ENCODE data around the gene EIF3L.

The EIF3L gene

GRCh38 chr22:37817705-37818408, 31.4 kb upstream of the EIF3L start:
- DNase-seq: peak; percentile 85

- peak; percentile 43 for DNase-seq
These were observed 30.7 kb upstream of the EIF3L start for GRCh38 chr22:37818409-37819104.

GRCh38 chr22:37819105-37819433, 30.1 kb upstream of the EIF3L start:
- DNase-seq: no peak

GRCh38 chr22:37820350-37820749, 28.9 kb upstream of the EIF3L start:
- DNase-seq: no peak

DNA sequence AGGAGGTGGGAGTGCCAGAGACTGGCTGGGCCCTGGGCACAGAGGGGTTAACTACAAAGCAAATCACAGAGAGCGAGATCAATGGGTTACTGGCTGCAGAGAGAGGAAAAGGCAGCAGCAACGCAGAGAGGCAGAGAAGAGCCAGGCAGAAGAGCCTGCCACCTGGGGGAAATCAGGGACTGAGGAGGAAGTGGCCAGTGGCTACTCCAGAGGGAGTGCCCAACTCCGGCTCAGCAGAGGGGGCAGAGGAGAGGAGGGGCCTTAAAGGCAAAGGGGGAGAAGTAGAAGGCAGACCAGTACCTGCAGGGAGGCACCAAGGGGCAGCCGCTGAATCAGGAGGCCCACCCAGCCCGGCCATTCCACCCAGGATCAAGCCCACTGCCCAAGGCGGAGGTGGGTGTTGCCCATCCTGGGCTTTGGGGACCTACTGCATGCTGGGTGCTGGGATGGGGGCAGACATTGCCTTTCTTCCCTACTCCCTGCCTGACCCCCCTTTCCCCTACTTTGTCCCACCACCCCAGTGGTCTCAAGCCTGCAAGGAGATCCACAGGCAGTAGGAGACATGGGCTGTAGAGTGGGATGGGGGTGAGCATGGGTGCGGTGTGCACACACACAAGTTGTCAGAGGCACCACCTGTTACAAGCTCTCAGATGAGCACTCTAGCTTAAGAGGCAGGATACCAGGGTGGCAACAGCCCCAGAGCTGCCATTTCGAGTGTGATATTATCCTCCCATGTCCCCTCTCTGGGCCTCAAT, 27.0 kb upstream of the EIF3L start:
- DNase-seq: no peak

GRCh38 chr22:37823134-37823985, 25.9 kb upstream of the EIF3L start, which contains the start of gene GALR3:
Gene GALR3, plus strand, starts transcription at chr22:37823382. Its CDS starts 25 bp downstream, at chr22:37823407.
- DNase-seq: no peak

- no peak for DNase-seq
These were observed 24.3 kb upstream of the EIF3L start for GRCh38 chr22:37824674-37825641.

DNA sequence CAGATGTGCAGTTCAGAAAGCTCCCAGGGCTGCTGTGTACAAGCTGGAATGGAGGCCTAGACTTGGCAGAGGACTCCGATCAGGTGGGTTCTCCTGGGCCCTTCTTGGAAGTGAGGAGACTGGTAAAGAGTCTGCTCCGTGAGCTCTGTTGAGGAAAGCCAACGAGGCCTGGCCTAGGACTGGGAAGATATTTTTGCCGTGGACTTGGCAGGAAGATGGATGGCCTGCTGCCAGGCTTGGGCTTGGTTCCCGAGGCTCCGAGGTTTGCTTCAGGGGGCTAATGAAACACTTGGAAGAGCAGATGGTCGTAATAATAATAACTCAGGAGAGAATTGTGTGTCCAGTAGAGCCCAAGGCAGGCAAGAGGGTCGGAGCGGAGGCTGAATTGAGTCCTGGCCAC, 22.2 kb upstream of the EIF3L start:
- no peak for DNase-seq

DNA sequence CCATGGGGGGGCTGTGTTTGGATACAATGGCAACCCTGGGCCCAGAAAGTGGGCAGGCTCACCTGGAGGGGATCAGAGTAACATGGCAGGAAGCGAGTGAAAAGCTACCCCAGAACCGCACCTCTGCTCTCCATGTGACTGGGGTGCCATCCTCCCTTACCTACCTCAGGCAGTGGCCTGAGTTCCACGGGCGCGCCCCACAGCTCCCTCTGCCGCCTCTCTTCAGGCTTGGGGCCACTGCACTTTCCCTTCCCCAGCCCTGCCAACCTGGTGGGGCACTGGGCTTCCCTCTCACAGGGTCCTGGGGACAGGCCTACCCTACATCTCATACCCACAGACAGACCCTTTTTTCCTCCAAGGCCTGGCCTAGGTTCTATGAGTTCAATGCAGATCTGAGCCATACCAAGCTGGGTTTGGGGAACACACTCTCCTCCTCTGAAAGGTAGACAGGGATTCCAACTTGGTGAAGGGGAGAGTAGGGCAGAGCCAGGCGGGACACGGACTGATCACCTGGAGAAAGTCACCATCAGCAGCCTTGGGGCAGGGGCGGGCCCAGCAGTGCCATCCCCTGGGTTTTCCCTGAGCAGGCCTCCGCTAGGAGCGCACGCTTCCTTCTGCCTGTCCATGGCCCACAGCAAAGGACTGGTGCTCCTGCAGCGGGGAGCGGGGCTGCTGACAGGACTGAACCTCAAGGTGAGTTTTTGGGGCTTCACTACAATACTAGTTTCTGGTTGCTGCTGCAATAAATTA, 19.0 kb upstream of the EIF3L start:
- no peak for DNase-seq

DNA sequence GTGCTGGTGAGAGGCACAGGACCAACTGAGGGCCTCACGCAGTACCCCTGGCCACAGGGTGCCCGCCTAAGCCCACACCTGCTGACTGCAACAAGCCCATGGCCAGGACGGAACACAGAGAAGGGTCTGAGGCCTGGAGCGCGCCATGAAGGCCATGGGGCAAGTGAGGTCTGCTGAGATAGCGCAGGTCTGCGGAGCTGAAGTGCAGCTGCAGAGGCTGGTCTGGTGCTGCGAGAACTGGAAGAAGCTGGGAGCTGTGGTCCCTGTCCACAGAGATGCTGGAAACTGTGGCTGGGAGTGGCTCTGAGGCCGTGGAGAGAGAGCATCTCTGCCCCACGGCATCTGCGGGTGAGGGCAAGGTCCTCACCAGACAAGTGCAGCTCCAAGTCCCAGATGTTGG, 17.7 kb upstream of the EIF3L start:
- DNase-seq: no peak

DNA sequence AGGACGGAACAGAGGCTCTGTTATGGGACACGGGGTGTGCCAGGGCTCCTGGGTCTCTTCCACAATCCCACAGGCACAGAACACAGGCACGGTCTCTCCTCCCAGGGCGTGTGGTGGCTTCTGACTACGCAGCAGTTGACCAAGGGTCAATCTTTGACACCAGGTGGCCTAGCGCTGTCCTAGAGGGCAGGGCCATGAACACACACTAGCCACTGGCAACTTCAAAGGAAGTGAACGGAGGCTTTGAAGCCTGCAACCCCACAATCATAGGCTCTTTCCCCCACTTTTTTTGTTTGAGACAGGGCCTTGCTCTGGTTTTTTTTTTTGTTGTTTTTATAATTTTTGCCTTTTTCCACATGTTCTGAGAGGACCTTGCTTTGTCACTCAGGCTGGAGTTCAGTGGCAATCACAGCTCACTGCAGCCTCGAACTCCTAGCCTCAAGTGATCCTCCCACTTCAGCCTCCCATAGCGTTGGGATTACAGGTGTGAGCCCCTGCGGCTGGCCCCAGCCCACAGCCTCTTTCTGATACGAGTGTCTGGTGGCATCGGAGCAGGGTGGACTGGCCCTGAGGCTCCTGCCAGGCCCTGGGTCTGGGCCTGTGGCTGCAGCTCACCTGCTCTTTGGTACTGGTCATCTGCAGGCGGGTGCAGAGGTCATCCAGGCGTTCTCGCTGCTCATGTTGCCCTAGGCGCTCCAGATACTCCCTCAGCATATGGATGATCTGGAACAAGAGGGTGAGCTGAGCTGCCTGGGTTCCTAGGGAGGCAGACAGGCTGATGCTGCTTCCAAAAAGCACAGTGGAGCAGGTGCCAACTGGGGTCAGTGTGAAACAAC, 17.0 kb upstream of the EIF3L start:
- DNase-seq: no peak

- DNase-seq: no peak
These were observed 7.0 kb upstream of the EIF3L start for GRCh38 chr22:37842015-37842793.

- DNase-seq: peak; percentile 19
These were observed 5.5 kb upstream of the EIF3L start for GRCh38 chr22:37843741-37844089.

DNA sequence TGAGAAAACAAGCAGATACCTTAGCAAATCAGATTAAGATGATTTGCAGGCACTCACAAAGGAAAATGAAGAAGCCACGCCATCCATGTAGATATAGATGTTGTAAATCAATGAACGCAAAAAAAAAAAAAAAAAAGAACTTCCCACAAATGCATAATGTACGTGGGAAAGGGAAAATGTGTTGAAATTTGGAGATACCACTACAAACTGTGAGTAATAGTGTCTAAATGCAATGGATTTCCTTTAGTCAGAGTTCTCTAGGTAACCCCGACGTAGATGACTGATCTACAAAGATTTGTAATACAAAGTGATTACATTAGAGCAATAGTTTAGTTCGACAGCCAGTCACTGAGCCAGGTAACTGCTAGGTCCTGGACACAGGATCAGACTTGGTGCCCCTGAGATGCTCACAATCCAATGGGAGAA, 4.3 kb upstream of the EIF3L start:
- DNase-seq: no peak

DNA sequence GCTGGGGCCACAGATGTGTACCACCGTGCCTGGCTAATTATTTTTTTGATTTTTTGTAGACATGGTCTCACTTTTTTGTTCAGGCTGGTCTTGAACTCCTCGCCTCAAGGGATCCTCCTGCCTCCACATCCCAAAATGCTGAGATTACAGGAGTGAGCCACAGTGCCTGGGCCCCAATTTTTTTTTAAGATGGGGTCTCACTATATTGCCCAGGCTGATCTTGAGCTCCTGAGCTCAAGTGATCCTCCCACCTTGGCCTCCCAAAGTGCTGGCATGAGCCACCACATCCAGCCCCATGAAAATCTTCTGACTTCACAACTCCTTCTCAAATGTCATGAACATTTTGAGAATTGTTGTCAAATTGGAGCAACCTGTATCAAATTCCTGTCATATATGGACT, 2.8 kb upstream of the EIF3L start:
- no peak for DNase-seq

DNA sequence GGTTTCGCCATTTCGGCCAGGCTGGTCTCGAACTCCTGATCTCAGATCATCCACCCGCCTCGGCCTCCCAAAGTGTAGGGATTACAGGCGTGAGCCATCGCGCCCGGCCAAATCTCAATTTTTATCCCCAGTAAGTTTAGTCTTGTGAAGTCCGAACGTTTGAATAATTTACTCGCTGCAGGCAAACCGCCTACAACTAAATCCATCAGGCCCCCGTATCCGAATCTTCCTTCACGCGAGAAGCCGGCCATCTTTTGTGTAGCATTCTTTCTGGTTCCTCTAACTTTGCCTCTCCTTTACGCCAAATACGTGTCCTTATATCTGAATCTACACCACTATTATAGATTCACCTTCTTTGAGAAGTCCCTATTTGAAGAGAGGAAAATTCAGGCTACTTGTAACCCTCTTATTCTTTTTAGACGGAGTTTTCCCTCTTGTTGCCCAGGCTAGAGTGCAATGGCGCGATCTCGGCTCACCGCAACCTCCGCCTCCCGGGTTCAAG, 581 bp upstream of the EIF3L start:
- DNase-seq: no peak

DNA sequence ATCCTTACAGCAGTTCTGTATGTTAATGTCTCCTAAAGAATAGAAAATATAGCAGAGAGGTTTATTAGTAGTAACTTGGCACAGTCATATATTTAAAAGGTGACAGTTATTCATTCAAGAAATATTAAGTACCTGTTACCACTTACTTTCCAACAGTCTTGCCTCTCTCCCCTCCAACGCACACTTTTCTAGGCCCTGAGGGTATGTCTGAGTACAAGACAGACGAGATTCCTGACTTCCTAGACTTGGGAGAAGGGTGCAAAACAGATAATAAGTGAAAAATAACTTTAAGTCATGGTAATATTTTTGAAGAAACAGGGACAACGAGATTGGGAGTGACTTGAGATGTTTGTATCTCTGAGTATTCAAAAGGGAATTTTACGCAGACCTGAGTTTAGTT, 1.6 kb downstream of the EIF3L start:
- DNase-seq: no peak

DNA sequence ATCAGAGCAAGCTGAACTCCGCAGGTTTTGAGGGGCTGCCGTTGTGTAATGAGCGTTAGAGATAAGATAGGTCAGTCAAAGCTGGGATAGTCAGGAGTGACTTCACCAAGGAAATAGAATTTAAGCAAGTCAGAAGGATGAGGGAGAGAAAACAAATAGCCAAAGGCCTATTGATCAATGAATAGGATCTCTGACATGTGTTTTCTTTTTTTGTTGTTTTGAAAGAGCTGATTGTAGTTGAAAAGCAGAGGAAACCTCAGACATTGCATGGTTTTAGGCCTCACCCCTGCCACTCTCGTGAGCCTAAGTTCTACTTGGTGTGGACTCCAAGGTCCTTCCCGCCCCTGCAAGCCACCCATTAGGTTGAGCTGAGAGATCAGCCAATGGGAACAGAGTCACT, 3.2 kb downstream of the EIF3L start:
- DNase-seq: no peak

DNA sequence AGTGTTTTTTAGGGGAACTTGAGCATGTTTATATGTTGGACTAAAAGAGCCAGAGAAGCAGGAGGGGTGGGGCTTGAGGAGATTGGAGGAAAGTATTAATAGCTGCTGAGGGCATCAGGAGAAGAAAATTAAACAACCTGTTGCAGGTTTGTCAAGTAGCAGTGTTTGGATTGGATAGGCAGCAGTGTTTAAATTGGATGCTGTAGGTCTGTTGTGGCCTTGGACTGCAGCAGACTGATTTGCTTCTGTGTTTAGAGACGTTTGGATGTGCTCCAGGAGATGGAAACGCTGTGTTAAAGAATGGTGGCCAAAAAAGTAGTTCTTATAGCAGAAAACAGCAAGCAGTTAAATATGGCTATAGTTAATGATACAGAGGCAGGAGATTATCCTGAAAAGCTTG, 5.7 kb downstream of the EIF3L start:
- DNase-seq: no peak
